A549 (cell line): Measurements from ENCODE around the gene TDRD9. TPM values are rescaled to one million over a fixed set of nuclear protein-coding genes. Genes with fewer than 3 reads are reported as not detected.

Experiments used
- ATAC-seq, 2 experiments: fragments of 200-7000 bp in 1 of 2; fragments of >200 bp in 1 of 2; cut with Nextera tagmentation in 1 of 2; cut with Tn5 transposase in 1 of 2; 3 replicates each; pipeline versions ENCODE4 v1.8.0 to v1.9.1; 2018 to 2020; ENCODE audit warnings: mild to moderate bottlenecking in 1 of 2, moderate library complexity in 1 of 2
- CTCF ChIA-PET: fragments of 300-600 bp; sonication (Branson Sonifier 250); formaldehyde crosslinking; extraction: SDS; loops from one replicate; lab custom pipeline; 2021; ENCODE audit warnings: antibody characterized with exemption, inconsistent platforms; lab: Yijun Ruan, JAX
- POLR2A ChIA-PET: fragments of 350-600 bp; formaldehyde crosslinking; extraction: SDS; loops from one replicate; lab custom pipeline; 2021; ENCODE audit warnings: antibody characterized with exemption, inconsistent platforms; lab: Yijun Ruan, JAX
- DNase-seq, 2 experiments: peaks; one replicate each; pipeline versions ENCODE4 v3.0.0 to v3.0.0-alpha.2; 2011 to 2016; ENCODE audit warnings: low read depth in 1 of 2, low spot score in 1 of 2
- FAIRE-seq: peaks from 2 replicates; lab custom pipeline; 2011; peaks lifted over from hg19 to GRCh38; lab: Jason Lieb, UNC
- H3K27ac ChIP-seq, 2 experiments: fragments of >200 bp; sonication (Bioruptor Twin); formaldehyde crosslinking; 3 replicates each; pipeline ENCODE4 v1.5.1; 2016 to 2017
- H3K4me1 ChIP-seq: fragments of >200 bp; sonication (Bioruptor Twin); formaldehyde crosslinking; 3 replicates; pipeline ENCODE4 v1.6.1; 2016
- H3K4me2 ChIP-seq: fragments of >200 bp; sonication (Bioruptor Twin); formaldehyde crosslinking; 3 replicates; pipeline ENCODE4 v1.6.1; 2016
- H3K4me3 ChIP-seq: fragments of >200 bp; sonication (Bioruptor Twin); formaldehyde crosslinking; 3 replicates; pipeline ENCODE4 v1.5.1; 2016
- H3K9me3 ChIP-seq: fragments of >200 bp; sonication (Bioruptor Twin); formaldehyde crosslinking; 3 replicates; pipeline ENCODE4 v1.6.1; 2016
- BHLHE40 ChIP-seq: IDR thresholded peaks from 2 replicates; pipeline ENCODE4 v1.6.1; 2012; ENCODE audit warnings: low read depth, low read length, inconsistent platforms
- CBX2 ChIP-seq: fragments of 200-600 bp; sonication (generic); IDR thresholded peaks from 2 replicates; pipeline ENCODE4 v1.6.1; 2016; ENCODE audit warnings: low read depth, mild to moderate bottlenecking, borderline replicate concordance
- CBX8 ChIP-seq: fragments of 200-600 bp; sonication (generic); IDR thresholded peaks from 2 replicates; pipeline ENCODE4 v1.6.1; 2016
- CHD4 ChIP-seq: fragments of 200-600 bp; sonication (generic); IDR thresholded peaks from 2 replicates; pipeline ENCODE4 v1.6.1; 2016; ENCODE audit warnings: antibody characterized with exemption, mild to moderate bottlenecking, borderline replicate concordance
- EHF ChIP-seq: fragments of 250-450 bp; sonication (Bioruptor Pico); IDR thresholded peaks from 2 replicates; pipeline ENCODE4 v1.5.0; 2020; ENCODE audit warnings: mild to moderate bottlenecking
- EP300 ChIP-seq, 2 experiments: fragments of >200 bp; sonication (Bioruptor Twin); formaldehyde crosslinking; IDR thresholded peaks; 2 replicates in 1 of 2; 3 replicates in 1 of 2; pipeline ENCODE4 v1.6.1; 2016 to 2017
- FOSB ChIP-seq: fragments of 250-450 bp; sonication (Bioruptor Pico); IDR thresholded peaks from 2 replicates; pipeline ENCODE4 v1.5.0; 2020; ENCODE audit warnings: mild to moderate bottlenecking, moderate library complexity
- GATA3 ChIP-seq: IDR thresholded peaks from 2 replicates; pipeline ENCODE4 v1.6.1; 2012; ENCODE audit warnings: borderline replicate concordance
- HOXA7 ChIP-seq: fragments of 250-450 bp; sonication (Bioruptor Pico); IDR thresholded peaks from 2 replicates; pipeline ENCODE4 v1.5.0; 2020; ENCODE audit warnings: mild to moderate bottlenecking, moderate library complexity
- HOXB5 ChIP-seq: fragments of 250-450 bp; sonication (Bioruptor Pico); IDR thresholded peaks from 2 replicates; pipeline ENCODE4 v1.5.0; 2020; ENCODE audit warnings: mild to moderate bottlenecking, moderate library complexity
- JUN ChIP-seq, 2 experiments: fragments of >200 bp; sonication (Bioruptor Twin); formaldehyde crosslinking; IDR thresholded peaks; 2 replicates in 1 of 2; 3 replicates in 1 of 2; pipeline ENCODE4 v1.6.1; 2016 to 2017
- KDM1A ChIP-seq: fragments of 200-600 bp; sonication (generic); IDR thresholded peaks from 2 replicates; pipeline ENCODE4 v1.6.1; 2016; ENCODE audit warnings: low read depth, mild to moderate bottlenecking
- KDM5A ChIP-seq: fragments of 200-600 bp; sonication (generic); IDR thresholded peaks from 2 replicates; pipeline ENCODE4 v1.6.1; 2016; ENCODE audit warnings: antibody characterized with exemption, mild to moderate bottlenecking
- MAZ ChIP-seq: fragments of 150-350 bp; IDR thresholded peaks from 2 replicates; pipeline ENCODE4 v1.6.1; 2014; ENCODE audit warnings: antibody characterized with exemption, low read depth, low read length, borderline replicate concordance
- MYC ChIP-seq: IDR thresholded peaks from 2 replicates; pipeline ENCODE4 v1.6.1; 2012; ENCODE audit warnings: mild to moderate bottlenecking, inconsistent platforms, low read length, improper control_type of control experiment, borderline replicate concordance
- NPAS2 ChIP-seq: fragments of 250-450 bp; sonication (Bioruptor Pico); IDR thresholded peaks from 2 replicates; pipeline ENCODE4 v1.8.0; 2022; ENCODE audit warnings: mild to moderate bottlenecking, moderate library complexity, borderline replicate concordance
- NR3C1 ChIP-seq: fragments of >200 bp; sonication (Bioruptor Twin); formaldehyde crosslinking; IDR thresholded peaks from 3 replicates; pipeline ENCODE4 v1.6.1; 2017
- PHF8 ChIP-seq: fragments of 200-600 bp; sonication (generic); IDR thresholded peaks from 2 replicates; pipeline ENCODE4 v1.6.1; 2016; ENCODE audit warnings: low read depth, mild to moderate bottlenecking, antibody characterized with exemption, moderate library complexity, borderline replicate concordance
- RAD21 ChIP-seq, 2 experiments: fragments of >200 bp in 1 of 2; sonication (Bioruptor Twin) in 1 of 2; formaldehyde crosslinking in 1 of 2; IDR thresholded peaks in 1 of 2; conservative IDR thresholded peaks in 1 of 2; 2 replicates in 1 of 2; 3 replicates in 1 of 2; pipeline ENCODE4 v1.6.1; 2012 to 2018; ENCODE audit warnings: inconsistent platforms in 1 of 2
- ZSCAN20 ChIP-seq: fragments of 250-450 bp; sonication (Bioruptor Pico); IDR thresholded peaks from 2 replicates; pipeline ENCODE4 v1.8.0; 2022; ENCODE audit warnings: mild to moderate bottlenecking, moderate library complexity
- WGBS: methylation state at CpG from one replicate; pipeline ENCODE4 v1.1.6; 2017; ENCODE audit errors: missing lambda C conversion rate; 5-methylcytosine and 5-hydroxymethylcytosine counted together
- polyA plus RNA-seq, 4 experiments: library from polyadenylated mRNA; depleted of rRNA in 3 of 4; stranded (reverse); fragments of >200 nt; fragmentation: RNase III in 1 of 4; extraction: RNeasy Plus Mini Kit Qiagen cat#74134 plus additional on column Dnase treatment in 1 of 4; gene quantifications; 2 replicates in 3 of 4; 3 replicates in 1 of 4; pipeline ENCODE4 v1.2.3, GENCODE V29; 2011 to 2017
- TF ChIP-seq, protein P1 (sequence below): fragments of 200-600 bp; sonication (generic); IDR thresholded peaks from 2 replicates; pipeline ENCODE4 v1.6.1; 2016; ENCODE audit warnings: antibody characterized with exemption, mild to moderate bottlenecking, moderate library complexity
- TF ChIP-seq, protein P2 (sequence below): IDR thresholded peaks from 2 replicates; pipeline ENCODE4 v1.6.1; 2012
- TF ChIP-seq, protein P3 (sequence below): fragments of 150-350 bp; IDR thresholded peaks from 2 replicates; pipeline ENCODE4 v1.6.1; 2014; ENCODE audit warnings: low read depth, mild to moderate bottlenecking, low read length
- TF ChIP-seq, protein P4 (sequence below): fragments of 450-650 bp; IDR thresholded peaks from 2 replicates; pipeline ENCODE4 v1.6.1; 2014; ENCODE audit warnings: antibody characterized with exemption
- TF ChIP-seq, protein P5 (sequence below): fragments of 250-450 bp; sonication (Bioruptor Pico); IDR thresholded peaks from 2 replicates; pipeline ENCODE4 v1.5.0; 2020; ENCODE audit warnings: low read depth, mild to moderate bottlenecking, moderate library complexity

The TDRD9 gene
- polyA plus RNA-seq, 2 of the 4 experiments (the other 2 are of a cell fraction) = 0.04 TPM; not detected in 1

GRCh38 chr14:103916636-103917262 is 11.5 kb upstream of the TDRD9 start (continued):
- TF ChIP-seq, protein P1, sequence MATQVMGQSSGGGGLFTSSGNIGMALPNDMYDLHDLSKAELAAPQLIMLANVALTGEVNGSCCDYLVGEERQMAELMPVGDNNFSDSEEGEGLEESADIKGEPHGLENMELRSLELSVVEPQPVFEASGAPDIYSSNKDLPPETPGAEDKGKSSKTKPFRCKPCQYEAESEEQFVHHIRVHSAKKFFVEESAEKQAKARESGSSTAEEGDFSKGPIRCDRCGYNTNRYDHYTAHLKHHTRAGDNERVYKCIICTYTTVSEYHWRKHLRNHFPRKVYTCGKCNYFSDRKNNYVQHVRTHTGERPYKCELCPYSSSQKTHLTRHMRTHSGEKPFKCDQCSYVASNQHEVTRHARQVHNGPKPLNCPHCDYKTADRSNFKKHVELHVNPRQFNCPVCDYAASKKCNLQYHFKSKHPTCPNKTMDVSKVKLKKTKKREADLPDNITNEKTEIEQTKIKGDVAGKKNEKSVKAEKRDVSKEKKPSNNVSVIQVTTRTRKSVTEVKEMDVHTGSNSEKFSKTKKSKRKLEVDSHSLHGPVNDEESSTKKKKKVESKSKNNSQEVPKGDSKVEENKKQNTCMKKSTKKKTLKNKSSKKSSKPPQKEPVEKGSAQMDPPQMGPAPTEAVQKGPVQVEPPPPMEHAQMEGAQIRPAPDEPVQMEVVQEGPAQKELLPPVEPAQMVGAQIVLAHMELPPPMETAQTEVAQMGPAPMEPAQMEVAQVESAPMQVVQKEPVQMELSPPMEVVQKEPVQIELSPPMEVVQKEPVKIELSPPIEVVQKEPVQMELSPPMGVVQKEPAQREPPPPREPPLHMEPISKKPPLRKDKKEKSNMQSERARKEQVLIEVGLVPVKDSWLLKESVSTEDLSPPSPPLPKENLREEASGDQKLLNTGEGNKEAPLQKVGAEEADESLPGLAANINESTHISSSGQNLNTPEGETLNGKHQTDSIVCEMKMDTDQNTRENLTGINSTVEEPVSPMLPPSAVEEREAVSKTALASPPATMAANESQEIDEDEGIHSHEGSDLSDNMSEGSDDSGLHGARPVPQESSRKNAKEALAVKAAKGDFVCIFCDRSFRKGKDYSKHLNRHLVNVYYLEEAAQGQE = no peak

DNA sequence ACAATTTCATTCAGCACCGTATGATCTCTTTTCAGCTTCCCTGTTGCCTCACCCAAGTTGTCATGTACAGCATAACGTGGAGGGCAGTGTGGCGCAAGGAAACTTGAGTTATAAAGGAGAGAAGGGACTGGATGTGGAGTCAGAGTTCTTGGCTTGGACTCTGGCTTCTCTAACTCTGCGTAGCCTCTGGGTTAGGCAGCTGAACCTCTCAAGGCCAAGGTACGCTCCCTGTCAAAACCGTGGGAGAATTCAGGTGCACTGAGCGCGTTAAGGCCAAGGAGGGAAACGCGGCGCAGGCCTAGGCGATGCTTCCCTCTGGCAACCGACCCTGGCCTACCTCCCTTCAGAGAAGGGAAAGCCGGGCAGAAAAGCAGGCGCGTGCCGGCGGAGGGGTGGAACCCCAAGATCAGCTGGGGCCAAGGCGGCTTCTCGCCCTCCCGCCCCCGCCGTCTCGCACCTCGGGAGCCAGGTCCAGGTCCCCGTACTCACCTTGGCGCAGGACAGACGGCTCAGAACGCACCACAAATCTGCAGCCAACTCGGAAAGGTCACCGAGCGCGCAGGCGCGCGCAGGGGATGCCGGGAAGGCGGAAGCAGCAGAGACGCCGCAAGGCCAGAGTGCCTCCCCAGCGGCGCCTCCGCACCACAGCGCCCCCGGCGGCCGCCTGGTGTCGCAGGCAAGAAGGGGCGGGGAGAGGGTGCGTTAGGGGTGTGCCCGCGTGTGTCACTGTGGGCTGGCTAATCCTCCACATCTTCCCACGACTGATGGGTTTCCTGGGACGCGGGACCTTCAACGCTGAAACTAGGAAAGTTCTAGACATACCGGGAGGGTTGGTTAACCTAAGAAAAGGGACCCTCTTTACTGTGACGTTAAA is 7.0 kb upstream of the TDRD9 start:
- Histone ChIP-seq H3K9me3 (no peaks in the 10 kb centered on the region), H3K4me3 (peak overlapping the region; percentile 63), H3K4me1 (peaks cover 10% of the 10 kb centered on the region), H3K27ac (peak overlapping the region; percentile 81 to 93), H3K4me2 (peak overlapping the region; percentile 86)
- POLR2A ChIA-PET = no interaction called here
- FAIRE-seq (no peak), DNase-seq (peak; percentile 87 to 93), ATAC-seq (peak; percentile 99 to 100)
- WGBS = 2% methylated on average over 21 of the region's 58 CpGs
- CTCF ChIA-PET = interaction anchor here (0.6 to 8.5 kb wide), 30 partner anchors 10 to 1268 kb away, joined by 3 to 69 read pairs (median 4); partner anchors contain the start of gene RD3L
- TF ChIP-seq KDM5A = peak; percentile 27; the same call in 1 of the 2 replicates
- no peak for TF ChIP-seq GATA3
- TF ChIP-seq RAD21 (conservative IDR thresholded peaks at IDR 0.05 in 1 of 2, IDR thresholded peaks at IDR 0.05 in 1 of 2) = peak; percentile 3 to 37; a peak in 2 of 5 replicates
- TF ChIP-seq KDM1A = no peak
- TF ChIP-seq, protein P2, sequence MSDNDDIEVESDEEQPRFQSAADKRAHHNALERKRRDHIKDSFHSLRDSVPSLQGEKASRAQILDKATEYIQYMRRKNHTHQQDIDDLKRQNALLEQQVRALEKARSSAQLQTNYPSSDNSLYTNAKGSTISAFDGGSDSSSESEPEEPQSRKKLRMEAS = peak; percentile 83
- no peak for TF ChIP-seq HOXA7
- no peak for TF ChIP-seq CBX2
- TF ChIP-seq NPAS2 = no peak
- no peak for TF ChIP-seq CBX8
- no peak for TF ChIP-seq BHLHE40
- TF ChIP-seq EP300 (IDR thresholded peaks at IDR 0.05) = no peak
- TF ChIP-seq, protein P3, sequence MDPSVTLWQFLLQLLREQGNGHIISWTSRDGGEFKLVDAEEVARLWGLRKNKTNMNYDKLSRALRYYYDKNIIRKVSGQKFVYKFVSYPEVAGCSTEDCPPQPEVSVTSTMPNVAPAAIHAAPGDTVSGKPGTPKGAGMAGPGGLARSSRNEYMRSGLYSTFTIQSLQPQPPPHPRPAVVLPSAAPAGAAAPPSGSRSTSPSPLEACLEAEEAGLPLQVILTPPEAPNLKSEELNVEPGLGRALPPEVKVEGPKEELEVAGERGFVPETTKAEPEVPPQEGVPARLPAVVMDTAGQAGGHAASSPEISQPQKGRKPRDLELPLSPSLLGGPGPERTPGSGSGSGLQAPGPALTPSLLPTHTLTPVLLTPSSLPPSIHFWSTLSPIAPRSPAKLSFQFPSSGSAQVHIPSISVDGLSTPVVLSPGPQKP = no peak
- TF ChIP-seq JUN (IDR thresholded peaks at IDR 0.05) = peak; percentile 62 to 80; a peak in 4 of 5 replicates
- TF ChIP-seq PHF8 = peak; percentile 60; the same call in 1 of the 2 replicates
- TF ChIP-seq, protein P4, sequence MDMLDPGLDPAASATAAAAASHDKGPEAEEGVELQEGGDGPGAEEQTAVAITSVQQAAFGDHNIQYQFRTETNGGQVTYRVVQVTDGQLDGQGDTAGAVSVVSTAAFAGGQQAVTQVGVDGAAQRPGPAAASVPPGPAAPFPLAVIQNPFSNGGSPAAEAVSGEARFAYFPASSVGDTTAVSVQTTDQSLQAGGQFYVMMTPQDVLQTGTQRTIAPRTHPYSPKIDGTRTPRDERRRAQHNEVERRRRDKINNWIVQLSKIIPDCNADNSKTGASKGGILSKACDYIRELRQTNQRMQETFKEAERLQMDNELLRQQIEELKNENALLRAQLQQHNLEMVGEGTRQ = no peak
- no peak for TF ChIP-seq NR3C1
- TF ChIP-seq, protein P1 = no peak
- no peak for TF ChIP-seq ZSCAN20 (CRISPR knock-in tag)
- TF ChIP-seq, protein P5, sequence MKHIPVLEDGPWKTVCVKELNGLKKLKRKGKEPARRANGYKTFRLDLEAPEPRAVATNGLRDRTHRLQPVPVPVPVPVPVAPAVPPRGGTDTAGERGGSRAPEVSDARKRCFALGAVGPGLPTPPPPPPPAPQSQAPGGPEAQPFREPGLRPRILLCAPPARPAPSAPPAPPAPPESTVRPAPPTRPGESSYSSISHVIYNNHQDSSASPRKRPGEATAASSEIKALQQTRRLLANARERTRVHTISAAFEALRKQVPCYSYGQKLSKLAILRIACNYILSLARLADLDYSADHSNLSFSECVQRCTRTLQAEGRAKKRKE (CRISPR knock-in tag) = no peak
- 0 out of 2 replicates have a peak, but pooled peaks have one; percentile 54 for TF ChIP-seq MAZ
- no peak for TF ChIP-seq EHF (CRISPR knock-in tag)
- TF ChIP-seq FOSB = no peak
- TF ChIP-seq HOXB5 (CRISPR knock-in tag) = no peak
- TF ChIP-seq MYC = 0 out of 2 replicates have a peak, but pooled peaks have one; percentile 23
- no peak for TF ChIP-seq CHD4
